ENCODE measurements around the gene ZWILCH.

GRCh38 chr15:66573719-66574595 is 68.8 kb downstream of the ZWILCH start:
- no peak for TF ChIP-seq ZNF425 (CRISPR knock-in tag; conservative IDR thresholded peaks at IDR 0.05)
- TF ChIP-seq CTCF (IDR thresholded peaks at IDR 0.05), result no peak
- TF ChIP-seq ZNF232 (CRISPR knock-in tag; IDR thresholded peaks at IDR 0.05), result no peak
- TF ChIP-seq AR (CRISPR knock-in tag; IDR thresholded peaks at IDR 0.05), result no peak
- TF ChIP-seq FOXP1 (CRISPR knock-in tag; IDR thresholded peaks at IDR 0.05; ENCODE audit: borderline replicate concordance), result no peak
- TF ChIP-seq E2F1 (CRISPR knock-in tag; IDR thresholded peaks at IDR 0.05), result no peak
- TF ChIP-seq USF2 (CRISPR knock-in tag; IDR thresholded peaks at IDR 0.05), result no peak
- no peak for TF ChIP-seq GTF2I (CRISPR knock-in tag; conservative IDR thresholded peaks at IDR 0.05)
- no peak for TF ChIP-seq FOXJ3 (CRISPR knock-in tag; IDR thresholded peaks at IDR 0.05; ENCODE audit: borderline replicate concordance)
- TF ChIP-seq MAX (CRISPR knock-in tag; IDR thresholded peaks at IDR 0.05), result no peak
- no peak for TF ChIP-seq PREB (CRISPR knock-in tag; IDR thresholded peaks at IDR 0.05; ENCODE audit: borderline replicate concordance)
- no peak for TF ChIP-seq ZNF281 (CRISPR knock-in tag; IDR thresholded peaks at IDR 0.05)
- no peak for TF ChIP-seq AFF4 (CRISPR knock-in tag; IDR thresholded peaks at IDR 0.05; ENCODE audit: borderline replicate concordance)

All from WTC11 (cell line).